Colonic mucosa (tissue), 4 donors: Measurements from ENCODE around the gene ADD1. TPM values are rescaled to one million over a fixed set of nuclear protein-coding genes. Genes with fewer than 3 reads are reported as not detected.

Experiments
- DNase-seq: peaks from one replicate; pipeline ENCODE4 v3.0.0-alpha.2; 2020
- H3K27ac ChIP-seq: fragments of 200-600 bp; one replicate; pipeline ENCODE4 v1.8.0; 2021
- H3K27me3 ChIP-seq: fragments of 200-600 bp; one replicate; pipeline ENCODE4 v1.8.0; 2021
- H3K36me3 ChIP-seq: fragments of 200-600 bp; one replicate; pipeline ENCODE4 v1.8.0; 2021
- H3K4me1 ChIP-seq: fragments of 200-600 bp; one replicate; pipeline ENCODE4 v1.8.0; 2021; ENCODE audit warnings: mild to moderate bottlenecking
- H3K4me3 ChIP-seq: fragments of 200-600 bp; one replicate; pipeline ENCODE4 v1.8.0; 2021
- H3K9ac ChIP-seq, 2 donors: one replicate each; pipeline ENCODE4 v1.7.0; 2013; ENCODE audit warnings: control low read depth in 2 of 2, low read depth in 2 of 2, low read length in 2 of 2
- H3K9me3 ChIP-seq: fragments of 200-600 bp; one replicate; pipeline ENCODE4 v1.8.0; 2021
- intact Hi-C: fragments of 100-400 bp; cut with DNase I; formaldehyde crosslinking; loops from one replicate; pipeline ENCODE4 v1.14.1; 2022
- total RNA-seq, 2 donors: library from RNA; stranded (reverse); fragmentation: NEBNext Ultra II Directional in 1 of 2; extraction: Animal tissue kit (Norgen Biotek cat#: 25700) in 1 of 2; gene quantifications; one replicate each; pipeline ENCODE4 v1.2.1, GENCODE V29; 2021
- TF ChIP-seq, protein P1 (sequence below): fragments of 200-600 bp; IDR thresholded peaks from one replicate; pipeline ENCODE4 v1.8.0; 2022; ENCODE audit warnings: antibody characterized with exemption, mild to moderate bottlenecking
- donor health status: healthy.
- donor health status: DM: no; HTN: no; CAD: no.
- donor health status: DM: no; HTN: no; CAD: no.

The ADD1 gene
- total RNA-seq, 2 donors from 2014 or later, result 223 to 233 TPM

GRCh38 chr4:2933566-2934076 lies 90.0 kb downstream of the ADD1 start:
- DNase-seq, result peak; percentile 34
- Histone ChIP-seq H3K27me3 (no peaks in the 10 kb centered on the region), H3K4me1 (peaks cover 17% of the 10 kb centered on the region), H3K9me3 (no peaks in the 10 kb centered on the region), H3K9ac (peak overlapping the region; percentile 58 to 64), H3K4me3 (peak overlapping the region; percentile 94), H3K36me3 (peaks cover 3% of the 10 kb centered on the region), H3K27ac (peak overlapping the region; percentile 79)
- intact Hi-C loops, result loop anchor here (5.0 to 10.0 kb wide), 2 partner anchors 89 to 171 kb away; partner anchors contain the start of gene ADD1
- TF ChIP-seq, protein P1, sequence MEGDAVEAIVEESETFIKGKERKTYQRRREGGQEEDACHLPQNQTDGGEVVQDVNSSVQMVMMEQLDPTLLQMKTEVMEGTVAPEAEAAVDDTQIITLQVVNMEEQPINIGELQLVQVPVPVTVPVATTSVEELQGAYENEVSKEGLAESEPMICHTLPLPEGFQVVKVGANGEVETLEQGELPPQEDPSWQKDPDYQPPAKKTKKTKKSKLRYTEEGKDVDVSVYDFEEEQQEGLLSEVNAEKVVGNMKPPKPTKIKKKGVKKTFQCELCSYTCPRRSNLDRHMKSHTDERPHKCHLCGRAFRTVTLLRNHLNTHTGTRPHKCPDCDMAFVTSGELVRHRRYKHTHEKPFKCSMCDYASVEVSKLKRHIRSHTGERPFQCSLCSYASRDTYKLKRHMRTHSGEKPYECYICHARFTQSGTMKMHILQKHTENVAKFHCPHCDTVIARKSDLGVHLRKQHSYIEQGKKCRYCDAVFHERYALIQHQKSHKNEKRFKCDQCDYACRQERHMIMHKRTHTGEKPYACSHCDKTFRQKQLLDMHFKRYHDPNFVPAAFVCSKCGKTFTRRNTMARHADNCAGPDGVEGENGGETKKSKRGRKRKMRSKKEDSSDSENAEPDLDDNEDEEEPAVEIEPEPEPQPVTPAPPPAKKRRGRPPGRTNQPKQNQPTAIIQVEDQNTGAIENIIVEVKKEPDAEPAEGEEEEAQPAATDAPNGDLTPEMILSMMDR, result no peak

DNA sequence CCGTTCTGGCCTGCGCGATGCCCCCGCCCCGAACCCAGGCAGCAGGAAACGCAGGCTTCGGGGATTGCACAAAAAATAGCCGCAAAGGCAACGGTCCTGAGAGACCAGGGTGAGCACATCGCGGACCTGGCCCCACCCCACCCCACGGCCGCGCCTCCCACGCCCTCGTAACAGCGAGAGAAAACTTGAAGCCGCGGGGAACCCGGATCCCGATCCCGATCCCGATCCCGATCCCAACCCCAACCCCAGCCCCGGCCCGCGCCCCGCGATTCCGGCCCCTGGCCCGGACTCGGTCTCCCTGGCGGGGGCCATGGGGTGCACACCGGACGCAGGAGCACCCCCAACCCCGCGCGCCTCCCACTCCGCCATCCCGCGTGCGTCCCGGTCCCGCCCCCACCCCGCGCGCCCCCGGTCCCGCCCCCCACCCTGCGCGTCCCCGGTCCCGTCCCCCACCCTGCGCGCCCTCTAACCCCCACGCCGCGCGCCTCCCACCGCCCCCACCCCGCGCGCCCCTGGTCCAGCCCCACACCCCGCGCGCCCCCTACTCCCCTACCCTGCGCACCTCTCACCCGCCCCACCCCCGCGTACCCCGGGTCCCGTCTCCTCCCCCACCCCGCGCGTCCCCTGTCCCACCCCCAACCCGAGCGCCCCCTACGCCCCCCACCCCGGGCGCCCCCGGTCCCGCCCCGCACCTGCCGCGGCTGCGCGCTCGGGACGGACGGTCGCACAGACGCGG lies 90.6 kb downstream of the ADD1 start:
- Histone ChIP-seq H3K4me1 (peaks cover 17% of the 10 kb centered on the region), H3K27ac (peak overlapping the region; percentile 79), H3K4me3 (peak overlapping the region; percentile 94), H3K36me3 (peaks cover 3% of the 10 kb centered on the region), H3K27me3 (no peaks in the 10 kb centered on the region), H3K9ac (peak overlapping the region; percentile 58 to 64), H3K9me3 (no peaks in the 10 kb centered on the region)
- intact Hi-C loops, result loop anchor here (5.0 to 10.0 kb wide), 2 partner anchors 89 to 172 kb away; partner anchors contain the start of gene ADD1
- peak; percentile 58 for DNase-seq
- TF ChIP-seq, protein P1, result no peak

DNA sequence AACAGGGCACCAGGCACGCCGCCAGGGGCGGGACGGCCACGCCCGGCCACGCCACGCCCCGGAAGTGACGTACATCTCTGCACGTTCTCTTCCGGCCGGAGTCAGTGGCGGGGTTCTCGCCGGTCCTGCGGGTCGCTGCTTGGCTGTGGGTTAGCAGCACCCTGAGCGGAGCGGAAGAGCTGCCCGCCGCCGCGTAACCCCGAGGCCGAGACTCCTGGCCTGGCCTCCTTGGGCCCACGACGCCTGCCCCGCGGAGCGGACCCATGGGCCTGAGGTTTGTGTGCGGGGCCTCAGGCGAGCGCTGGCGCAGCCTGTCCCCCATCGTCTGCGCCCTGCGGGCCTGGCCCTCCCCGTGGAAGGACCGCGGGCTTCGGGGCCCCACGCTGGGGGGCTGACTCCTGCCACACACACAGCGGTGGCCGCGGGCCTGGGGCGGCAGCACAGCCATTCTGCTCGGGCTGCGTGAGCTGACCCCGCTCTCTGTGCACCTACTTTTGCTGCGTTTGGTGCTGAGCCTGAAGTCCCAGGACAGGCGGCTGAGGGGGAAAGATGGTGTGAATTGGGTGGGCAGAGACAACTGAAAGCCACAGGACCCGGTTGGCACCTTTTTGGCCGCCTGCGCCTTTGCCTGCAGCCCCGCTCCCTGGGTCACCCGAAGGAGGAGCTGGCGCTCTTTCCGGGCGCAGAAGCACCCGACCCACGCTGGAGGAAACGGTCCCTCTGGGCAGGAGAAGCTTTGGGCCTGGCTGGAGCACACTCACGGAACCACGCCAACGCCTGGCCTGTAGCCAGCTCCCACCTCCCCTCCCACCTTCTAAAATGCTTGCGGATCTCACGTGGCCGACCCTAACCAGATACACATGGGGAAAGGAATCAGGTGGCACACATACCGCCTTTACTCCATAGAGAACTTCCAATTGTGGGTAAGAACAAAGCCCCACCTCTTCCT lies 91.4 kb downstream of the ADD1 start:
- Histone ChIP-seq H3K4me3 (peak overlapping the region; percentile 94), H3K9ac (peak overlapping the region; percentile 93 to 98), H3K4me1 (peaks cover 17% of the 10 kb centered on the region), H3K36me3 (peaks cover 10% of the 10 kb centered on the region), H3K27ac (peak overlapping the region; percentile 79), H3K27me3 (no peaks in the 10 kb centered on the region), H3K9me3 (no peaks in the 10 kb centered on the region)
- peak; percentile 98 for DNase-seq
- TF ChIP-seq, protein P1, result no peak
- intact Hi-C loops, result loop anchor here (5.0 to 10.0 kb wide), 2 partner anchors 90 to 173 kb away; partner anchors contain the start of gene ADD1

DNA sequence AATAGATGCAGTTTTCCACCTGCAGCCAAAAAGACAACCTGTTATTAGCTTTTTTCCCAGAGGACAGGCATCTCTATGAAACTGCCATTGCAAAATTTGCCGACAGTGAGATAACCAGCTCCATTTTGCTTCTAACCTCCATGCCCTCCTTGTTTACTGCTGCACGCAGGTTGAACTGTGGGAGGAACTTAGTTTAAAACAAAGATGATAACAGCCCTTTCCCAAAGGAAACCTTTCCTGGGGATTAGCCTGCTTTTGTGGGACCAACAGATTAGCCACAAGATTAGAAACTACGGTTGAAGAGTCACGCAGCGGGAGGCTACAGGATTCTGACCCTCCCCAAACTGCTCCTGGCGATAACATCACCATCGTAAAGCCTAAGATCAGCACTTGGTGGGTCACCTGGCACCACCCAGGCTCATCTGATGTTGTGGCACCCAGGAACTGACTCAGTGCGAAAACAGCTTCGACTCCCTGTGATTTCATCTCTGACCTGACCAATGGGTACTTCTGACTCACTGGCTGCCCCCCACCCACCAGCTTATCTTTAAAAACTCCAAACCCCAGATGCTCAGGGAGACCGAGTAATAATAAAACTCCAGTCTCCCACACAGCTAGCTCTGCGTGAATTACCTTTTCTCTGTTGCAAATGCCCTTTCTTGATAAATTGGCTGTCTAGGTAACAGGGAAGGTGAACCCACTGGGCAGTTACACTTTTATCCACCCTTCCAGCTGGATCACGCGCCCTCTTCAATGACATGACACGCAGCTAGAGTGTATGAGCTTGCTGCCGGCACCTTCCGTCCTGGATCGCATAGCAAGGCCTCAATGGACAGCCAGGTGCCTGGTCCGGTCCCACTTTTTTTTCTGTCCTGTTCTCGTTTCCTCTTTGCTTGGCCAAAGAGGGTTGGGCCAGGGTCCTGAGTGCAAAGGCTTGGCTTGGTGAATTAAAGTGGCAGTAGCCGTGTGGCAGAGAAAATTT lies 92.4 kb downstream of the ADD1 start:
- intact Hi-C loops, result loop anchor here (10.0 kb wide), 1 partner anchor 91 kb away; the partner anchor contains the start of gene ADD1
- no peak for DNase-seq
- H3K9me3 ChIP-seq, result no peaks in the 10 kb centered on the region
- TF ChIP-seq, protein P1, result no peak
- H3K36me3 ChIP-seq, result peaks cover 11% of the 10 kb centered on the region
- H3K4me3 ChIP-seq, result peak overlapping the region; percentile 94
- H3K27me3 ChIP-seq, result no peaks in the 10 kb centered on the region
- peak overlapping the region; percentile 79 for H3K27ac ChIP-seq
- peaks cover 15% of the 10 kb centered on the region for H3K4me1 ChIP-seq
- H3K9ac ChIP-seq, result peak overlapping the region in 1 of 2 donors; percentile 93
